Activated CD4-positive, alpha-beta memory T cell treated with anti-CD3 and anti-CD28 coated beads, Interleukin-2, amount 10 ng/mL, durations not matched to agents 7 days and 5 days (primary cell): ENCODE data around the gene CCDC107. TPM values are rescaled to one million over a fixed set of nuclear protein-coding genes. Genes with fewer than 3 reads are reported as not detected.
"Not testable (repeated sequence)": the region's sequence is repeated elsewhere in the genome, so short reads cannot be mapped to it uniquely, and the experiment has no call there.

Source experiments
- CTCF ChIA-PET: fragments of 350-600 bp; sonication (Branson Sonifier 250); formaldehyde crosslinking; loops from one replicate; lab custom pipeline; 2021; ENCODE audit warnings: antibody characterized with exemption, inconsistent platforms; lab: Charles Lee
- POLR2A ChIA-PET: fragments of 350-600 bp; sonication (Branson Sonifier 250); formaldehyde crosslinking; loops from one replicate; lab custom pipeline; 2021; ENCODE audit warnings: antibody characterized with exemption; lab: Charles Lee
- DNase-seq: peaks from one replicate; pipeline ENCODE4 v3.0.0-alpha.2; 2020
- H3K27ac Mint-ChIP-seq: one replicate; pipeline ENCODE4 v1.8.0; 2021; ENCODE audit warnings: mild to moderate bottlenecking, mixed read lengths
- H3K27me3 Mint-ChIP-seq: one replicate; pipeline ENCODE4 v1.8.0; 2021; ENCODE audit warnings: mixed read lengths
- H3K36me3 Mint-ChIP-seq: one replicate; pipeline ENCODE4 v1.8.0; 2021; ENCODE audit warnings: low read depth, mixed read lengths
- H3K4me1 Mint-ChIP-seq: one replicate; pipeline ENCODE4 v1.8.0; 2021; ENCODE audit warnings: mixed read lengths
- H3K4me3 Mint-ChIP-seq: one replicate; pipeline ENCODE4 v1.8.0; 2021; ENCODE audit warnings: mild to moderate bottlenecking, mixed read lengths
- H3K9me3 Mint-ChIP-seq: one replicate; pipeline ENCODE4 v1.8.0; 2021; ENCODE audit warnings: mixed read lengths
- total RNA-seq, 2 experiments: library from RNA; stranded (reverse); gene quantifications; one replicate each; pipeline ENCODE4 v1.2.3, GENCODE V29; 2021

The CCDC107 gene
- total RNA-seq, 2 experiments from 2014 or later = 36.6 to 37.7 TPM

- CTCF ChIA-PET = interaction anchor here (1.8 to 2.8 kb wide), 2 partner anchors 20 to 28 kb away, joined by 5 to 13 read pairs; no protein-coding TSS in a partner anchor
- H3K36me3 Mint-ChIP-seq = peaks cover 52% of the 10 kb centered on the region
- H3K27me3 Mint-ChIP-seq = no peaks in the 10 kb centered on the region
- POLR2A ChIA-PET = interaction anchor here (1.0 to 2.4 kb wide), 6 partner anchors 8 to 35 kb away, joined by 3 to 8 read pairs (median 6); partner anchors contain the start of genes CCDC107 and RMRP
- peak overlapping the region; percentile 43 for H3K4me3 Mint-ChIP-seq
- no peak for DNase-seq
- peak overlapping the region; percentile 83 for H3K27ac Mint-ChIP-seq
- peaks cover 3% of the 10 kb centered on the region for H3K9me3 Mint-ChIP-seq
- peaks cover 44% of the 10 kb centered on the region for H3K4me1 Mint-ChIP-seq
Measured at GRCh38 chr9:35639631-35640030, 18.5 kb upstream of the CCDC107 start.

GRCh38 chr9:35640431-35640830, 17.7 kb upstream of the CCDC107 start:
- ChIA-PET CTCF (interaction anchor here (1.1 to 2.8 kb wide), 3 partner anchors 21 to 56 kb away, joined by 3 to 13 read pairs (median 5); no protein-coding TSS in a partner anchor), POLR2A (interaction anchor here (1.3 to 2.4 kb wide), 4 partner anchors 9 to 36 kb away, joined by 4 to 8 read pairs (median 6); partner anchors contain the start of genes CCDC107 and RMRP)
- DNase-seq, H3K27me3 Mint-ChIP-seq, H3K4me3 Mint-ChIP-seq, H3K27ac Mint-ChIP-seq, H3K9me3 Mint-ChIP-seq: not testable (repeated sequence)
- H3K36me3 Mint-ChIP-seq = peaks cover 54% of the 10 kb centered on the region
- peaks cover 48% of the 10 kb centered on the region for H3K4me1 Mint-ChIP-seq

GRCh38 chr9:35641478-35641877, 16.6 kb upstream of the CCDC107 start:
- CTCF ChIA-PET = interaction anchor here (1.1 kb wide), 1 partner anchor 55 kb away, joined by 3 read pairs; no protein-coding TSS in a partner anchor
- H3K4me1 Mint-ChIP-seq = peaks cover 46% of the 10 kb centered on the region
- not testable (repeated sequence) for H3K4me3 Mint-ChIP-seq

GRCh38 chr9:35643046-35643445, 15.0 kb upstream of the CCDC107 start:
- peaks cover 3% of the 10 kb centered on the region for H3K9me3 Mint-ChIP-seq
- peaks cover 53% of the 10 kb centered on the region for H3K36me3 Mint-ChIP-seq
- H3K27me3 Mint-ChIP-seq = no peaks in the 10 kb centered on the region
- H3K4me3 Mint-ChIP-seq = no peak overlapping the region
- peaks cover 46% of the 10 kb centered on the region for H3K4me1 Mint-ChIP-seq
- H3K27ac Mint-ChIP-seq = no peak overlapping the region
- POLR2A ChIA-PET = no interaction called here
- CTCF ChIA-PET = interaction anchor here (0.7 to 5.8 kb wide), 3 partner anchors 31 to 1061 kb away, joined by 3 to 51 read pairs (median 3); no protein-coding TSS in a partner anchor
- DNase-seq = no peak

More at GRCh38 chr9:35641478-35641877, 16.6 kb upstream of the CCDC107 start:
- peaks cover 54% of the 10 kb centered on the region for H3K36me3 Mint-ChIP-seq
- DNase-seq, H3K27me3 Mint-ChIP-seq, H3K9me3 Mint-ChIP-seq, POLR2A ChIA-PET, H3K27ac Mint-ChIP-seq: not testable (repeated sequence)

GRCh38 chr9:35645736-35646135, 12.4 kb upstream of the CCDC107 start:
- Mint-ChIP-seq H3K4me1 (peaks cover 45% of the 10 kb centered on the region), H3K36me3 (peaks cover 61% of the 10 kb centered on the region)
- not testable (repeated sequence) for DNase-seq

GRCh38 chr9:35646153-35646532, 11.9 kb upstream of the CCDC107 start:
- ChIA-PET POLR2A (interaction anchor here (0.6 to 8.7 kb wide), 14 partner anchors 15 to 567 kb away, joined by 3 to 257 read pairs (median 12); partner anchors contain the start of genes ARHGEF39, CCDC107, CD72 and CREB3), CTCF (interaction anchor here (1.3 to 7.4 kb wide), 16 partner anchors 11 to 166 kb away, joined by 4 to 223 read pairs (median 11); partner anchors contain the start of genes ARHGEF39, CCDC107, CREB3 and GBA2)
- H3K9me3 Mint-ChIP-seq = no peaks in the 10 kb centered on the region
- H3K27ac Mint-ChIP-seq = peak overlapping the region; percentile 92
- peaks cover 57% of the 10 kb centered on the region for H3K36me3 Mint-ChIP-seq
- no peaks in the 10 kb centered on the region for H3K27me3 Mint-ChIP-seq
- H3K4me1 Mint-ChIP-seq = peaks cover 49% of the 10 kb centered on the region
- H3K4me3 Mint-ChIP-seq = peak overlapping the region; percentile 88
- no peak for DNase-seq

More at GRCh38 chr9:35645736-35646135, 12.4 kb upstream of the CCDC107 start:
- peak overlapping the region; percentile 88 for H3K4me3 Mint-ChIP-seq
- H3K27ac Mint-ChIP-seq = peak overlapping the region; percentile 92
- CTCF ChIA-PET = interaction anchor here (1.3 to 7.4 kb wide), 13 partner anchors 11 to 166 kb away, joined by 4 to 223 read pairs (median 21); partner anchors contain the start of genes ARHGEF39, CCDC107, CREB3 and GBA2
- not testable (repeated sequence) for H3K9me3 Mint-ChIP-seq, H3K27me3 Mint-ChIP-seq
- POLR2A ChIA-PET = interaction anchor here (0.6 to 8.7 kb wide), 10 partner anchors 15 to 567 kb away, joined by 4 to 257 read pairs (median 16); partner anchors contain the start of genes ARHGEF39, CCDC107, CD72 and CREB3

GRCh38 chr9:35646533-35647265, 11.4 kb upstream of the CCDC107 start:
- DNase-seq = peak; percentile 93
- POLR2A ChIA-PET = interaction anchor here (0.6 to 8.7 kb wide), 20 partner anchors 8 to 575 kb away, joined by 3 to 257 read pairs (median 8); partner anchors contain the start of genes ARHGEF39, CCDC107, CD72 and CREB3
- CTCF ChIA-PET = interaction anchor here (0.5 to 7.4 kb wide), 25 partner anchors 11 to 1313 kb away, joined by 3 to 223 read pairs (median 6); partner anchors contain the start of genes ARHGEF39, CCDC107, CREB3 and GBA2
- Mint-ChIP-seq H3K36me3 (peaks cover 51% of the 10 kb centered on the region), H3K9me3 (no peaks in the 10 kb centered on the region), H3K4me3 (peak overlapping the region; percentile 88), H3K27me3 (no peaks in the 10 kb centered on the region), H3K4me1 (peaks cover 51% of the 10 kb centered on the region), H3K27ac (peak overlapping the region; percentile 92)

- ChIA-PET POLR2A (interaction anchor here (1.0 to 8.7 kb wide), 13 partner anchors 10 to 541 kb away, joined by 3 to 257 read pairs (median 9); partner anchors contain the start of genes ARHGEF39, CCDC107, CD72 and CLTA), CTCF (interaction anchor here (1.2 to 7.4 kb wide), 5 partner anchors 11 to 80 kb away, joined by 3 to 223 read pairs (median 50); partner anchors contain the start of genes ARHGEF39, CCDC107, CREB3 and RMRP)
- Mint-ChIP-seq H3K27me3 (no peaks in the 10 kb centered on the region), H3K4me1 (peaks cover 53% of the 10 kb centered on the region), H3K9me3 (no peaks in the 10 kb centered on the region), H3K4me3 (peak overlapping the region; percentile 88), H3K27ac (peak overlapping the region; percentile 92), H3K36me3 (peaks cover 32% of the 10 kb centered on the region)
- DNase-seq = peak; percentile 62
Measured at GRCh38 chr9:35649431-35650340, 8.4 kb upstream of the CCDC107 start.

GRCh38 chr9:35650341-35651158, 7.5 kb upstream of the CCDC107 start, which contains the start of gene SIT1:
SIT1 (minus strand) TSS chr9:35650931; CDS start chr9:35650853, 78 bp downstream.
- DNase-seq = peak; percentile 48
- Mint-ChIP-seq H3K4me1 (peaks cover 48% of the 10 kb centered on the region), H3K27me3 (no peaks in the 10 kb centered on the region), H3K27ac (peak within 1 kb of the TSS; percentile 92), H3K4me3 (peak within 1 kb of the TSS; percentile 88), H3K9me3 (no peaks in the 10 kb centered on the region), H3K36me3 (peaks cover 31% of the 10 kb centered on the region)
- POLR2A ChIA-PET = interaction anchor here (1.0 to 8.7 kb wide), 11 partner anchors 10 to 99 kb away, joined by 4 to 257 read pairs (median 10); partner anchors contain the start of genes ARHGEF39, CCDC107, CD72 and CREB3
- CTCF ChIA-PET = interaction anchor here (0.6 to 7.4 kb wide), 6 partner anchors 10 to 178 kb away, joined by 3 to 223 read pairs (median 31); partner anchors contain the start of genes ARHGEF39, CCDC107, CREB3 and FAM221B

- H3K27me3 Mint-ChIP-seq = no peaks in the 10 kb centered on the region
- peak overlapping the region; percentile 88 for H3K4me3 Mint-ChIP-seq
- ChIA-PET CTCF (no interaction called here), POLR2A (interaction anchor here (0.6 to 8.7 kb wide), 5 partner anchors 9 to 307 kb away, joined by 3 to 257 read pairs (median 85); partner anchors contain the start of genes ARHGEF39, CCDC107, CD72 and CREB3)
- H3K27ac Mint-ChIP-seq = peak overlapping the region; percentile 59
- no peaks in the 10 kb centered on the region for H3K9me3 Mint-ChIP-seq
- peaks cover 31% of the 10 kb centered on the region for H3K36me3 Mint-ChIP-seq
- DNase-seq = no peak
- H3K4me1 Mint-ChIP-seq = peaks cover 57% of the 10 kb centered on the region
Measured at GRCh38 chr9:35651956-35652828, 5.9 kb upstream of the CCDC107 start.
